OCI-LY7 (cell line): ENCODE data around the gene MUC15. TPM values are rescaled to one million over a fixed set of nuclear protein-coding genes. Genes with fewer than 3 reads are reported as not detected.

Source experiments
- BruUV-seq: library from RNA; stranded (reverse); fragments of 400-500 nt; replicated peaks from 2 replicates; lab custom pipeline; 2021; lab: Mats Ljungman, UMichigan
- CTCF ChIA-PET: fragments of 300-600 bp; sonication (Branson Sonifier 250); formaldehyde crosslinking; loops from one replicate; lab custom pipeline; 2022; ENCODE audit warnings: antibody characterized with exemption; ENCODE audit not compliant: unreplicated experiment; lab: Charles Lee
- POLR2A ChIA-PET: fragments of 300-600 bp; sonication (Branson Sonifier 250); formaldehyde crosslinking; loops from one replicate; lab custom pipeline; 2022; ENCODE audit warnings: antibody characterized with exemption; lab: Charles Lee
- DNase-seq: peaks from one replicate; pipeline ENCODE4 v3.0.0-alpha.2; 2015; ENCODE audit warnings: low spot score
- H2AFZ ChIP-seq: fragments of 200-600 bp; sonication (generic), shearing (Covaris generic); 2 replicates; pipeline ENCODE4 v1.6.1; 2014; ENCODE audit warnings: mild to moderate bottlenecking, antibody characterized with exemption, low read length, moderate library complexity
- H3K27ac ChIP-seq: fragments of 200-600 bp; sonication (generic); 2 replicates; pipeline ENCODE4 v1.5.1; 2014; ENCODE audit warnings: mixed run types, low read depth, mild to moderate bottlenecking, moderate library complexity, low read length, inconsistent platforms; ENCODE audit not compliant: poor library complexity, severe bottlenecking
- H3K36me3 ChIP-seq: fragments of 200-600 bp; sonication (generic); 2 replicates; pipeline ENCODE4 v1.6.1; 2014; ENCODE audit warnings: mild to moderate bottlenecking, antibody characterized with exemption, low read length, moderate library complexity, mixed read lengths; ENCODE audit not compliant: insufficient read depth
- H3K4me1 ChIP-seq: fragments of 200-600 bp; sonication (generic); 2 replicates; pipeline ENCODE4 v1.5.1; 2014; ENCODE audit warnings: mild to moderate bottlenecking, low read length; ENCODE audit not compliant: insufficient read depth, poor library complexity, severe bottlenecking
- H3K4me2 ChIP-seq: fragments of 200-600 bp; sonication (generic); 2 replicates; pipeline ENCODE4 v1.6.1; 2014; ENCODE audit warnings: mild to moderate bottlenecking, low read length
- H3K4me3 ChIP-seq: fragments of 200-600 bp; sonication (generic); 2 replicates; pipeline ENCODE4 v1.5.1; 2014; ENCODE audit warnings: mild to moderate bottlenecking, low read depth, low read length; ENCODE audit not compliant: poor library complexity, severe bottlenecking
- H3K79me2 ChIP-seq: fragments of 200-600 bp; sonication (generic); 2 replicates; pipeline ENCODE4 v1.6.1; 2016; ENCODE audit warnings: low read depth, mild to moderate bottlenecking, low read length, moderate library complexity, mixed read lengths; ENCODE audit not compliant: insufficient read depth
- H3K9me2 ChIP-seq: fragments of 200-600 bp; sonication (generic); 2 replicates; pipeline ENCODE4 v1.6.1; 2016; ENCODE audit warnings: mild to moderate bottlenecking, low read length, mixed read lengths; ENCODE audit not compliant: insufficient read depth
- H3K9me3 ChIP-seq: fragments of 200-600 bp; sonication (generic); 2 replicates; pipeline ENCODE4 v1.6.1; 2014; ENCODE audit warnings: mild to moderate bottlenecking, mixed run types, low read length, mixed read lengths
- H4K20me1 ChIP-seq: fragments of 200-600 bp; sonication (generic); 2 replicates; pipeline ENCODE4 v1.6.1; 2014; ENCODE audit warnings: mild to moderate bottlenecking, antibody characterized with exemption, low read length, moderate library complexity, mixed read lengths; ENCODE audit not compliant: insufficient read depth
- CTCF ChIP-seq: fragments of 200-600 bp; sonication (generic); conservative IDR thresholded peaks from 2 replicates; pipeline ENCODE4 v1.5.1; 2014; ENCODE audit warnings: mild to moderate bottlenecking, antibody characterized with exemption, low read length, moderate library complexity, mixed read lengths
- EZH2phosphoT487 ChIP-seq: fragments of 200-600 bp; sonication (generic); IDR thresholded peaks from 2 replicates; pipeline ENCODE4 v1.6.1; 2018; ENCODE audit warnings: low read depth, borderline replicate concordance, mild to moderate bottlenecking, mixed run types, antibody characterized with exemption, low read length, moderate library complexity, mixed read lengths
- intact Hi-C: fragments of 100-400 bp; cut with micrococcal nuclease; formaldehyde crosslinking; loops from one replicate; pipeline ENCODE4 v1.10.0; 2022; ENCODE audit not compliant: unreplicated experiment
- total RNA-seq, 2 experiments: library from RNA; depleted of rRNA in 1 of 2; stranded (reverse); fragments of >200 nt in 1 of 2; shearing (Covaris generic) in 1 of 2; gene quantifications; 2 replicates each; pipeline ENCODE4 v1.2.3, GENCODE V29; 2014 to 2022

Gene MUC15
- total RNA-seq, 2 experiments from 2014 or later: not detected

GRCh38 chr11:26608507-26609146 lies 36.6 kb upstream of the MUC15 start:
- Histone ChIP-seq H3K27ac (no peak overlapping the region), H3K36me3 (no peaks in the 10 kb centered on the region), H3K4me3 (no peak overlapping the region), H3K4me2 (no peak overlapping the region), H3K9me2 (no peaks in the 10 kb centered on the region), H4K20me1 (no peaks in the 10 kb centered on the region), H3K9me3 (no peaks in the 10 kb centered on the region), H2AFZ (no peak overlapping the region), H3K79me2 (no peaks in the 10 kb centered on the region), H3K4me1 (no peaks in the 10 kb centered on the region)
- ChIA-PET CTCF (no interaction called here), POLR2A (interaction anchor here (0.6 kb wide), 1 partner anchor 1796 kb away, joined by 3 read pairs; no protein-coding TSS in a partner anchor)
- no TSS peak for BruUV-seq
- no peak for DNase-seq
- intact Hi-C loops: no loop called here
- TF ChIP-seq CTCF (no peak), EZH2phosphoT487 (no peak)

GRCh38 chr11:26607725-26608506 lies 35.9 kb upstream of the MUC15 start:
- Histone ChIP-seq H3K36me3 (no peaks in the 10 kb centered on the region), H3K9me3 (no peaks in the 10 kb centered on the region), H4K20me1 (no peaks in the 10 kb centered on the region), H2AFZ (no peak overlapping the region), H3K9me2 (no peaks in the 10 kb centered on the region), H3K4me3 (no peak overlapping the region), H3K79me2 (no peaks in the 10 kb centered on the region), H3K27ac (no peak overlapping the region), H3K4me2 (no peak overlapping the region), H3K4me1 (no peaks in the 10 kb centered on the region)
- intact Hi-C loops: no loop called here
- BruUV-seq: no TSS peak
- TF ChIP-seq CTCF (no peak), EZH2phosphoT487 (no peak)
- ChIA-PET POLR2A (interaction anchor here (0.6 kb wide), 1 partner anchor 1796 kb away, joined by 3 read pairs; no protein-coding TSS in a partner anchor), CTCF (no interaction called here)
- DNase-seq: no peak
